ENCODE measurements around the gene FZD2.
"Not testable (repeated sequence)": the region's sequence is repeated elsewhere in the genome, so short reads cannot be mapped to it uniquely, and the experiment has no call there.

The FZD2 gene

DNA sequence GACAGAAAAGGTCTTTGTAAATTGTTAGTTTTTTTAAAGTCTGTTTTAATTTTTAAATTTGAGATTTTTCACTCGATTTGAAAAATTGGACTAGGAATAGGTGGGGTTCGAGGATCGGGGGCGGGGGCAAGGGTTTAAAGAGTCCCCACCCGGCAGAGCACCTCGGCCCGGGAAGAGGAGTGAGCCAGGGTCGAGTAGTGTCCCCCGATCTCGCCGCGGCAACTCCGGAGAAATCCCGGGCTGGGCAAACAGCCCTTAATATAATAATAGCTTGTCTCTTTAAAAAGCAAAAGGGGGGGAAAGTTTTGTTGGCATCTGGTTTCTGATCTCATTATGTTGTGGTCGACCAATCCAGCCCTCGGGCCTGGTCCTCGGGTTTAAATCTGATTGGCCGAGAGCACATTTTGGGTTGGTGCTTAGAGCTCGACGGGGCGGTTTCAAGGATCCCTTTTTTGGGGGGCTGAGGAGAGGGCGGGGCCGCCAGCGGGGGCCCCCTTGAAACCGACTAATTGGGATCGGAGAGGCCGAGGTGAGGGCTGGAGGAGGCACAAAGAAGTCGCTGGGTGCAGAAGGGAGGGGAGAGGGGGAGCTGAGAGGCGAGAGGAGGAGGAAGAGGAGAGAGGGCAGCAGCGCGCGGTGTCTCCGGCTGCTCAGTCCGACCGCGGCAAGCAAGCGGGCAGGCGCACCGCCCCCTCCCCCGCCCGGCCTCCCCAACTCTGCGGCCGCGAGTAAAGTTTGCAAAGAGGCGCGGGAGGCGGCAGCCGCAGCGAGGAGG is at the start of gene FZD2:
TSS of gene FZD2 (plus strand) at position 653 of the 775 bp plus-strand sequence. CDS start 205 bp downstream, outside the sequence.
- DNase-seq, result peak; percentile 99

DNA sequence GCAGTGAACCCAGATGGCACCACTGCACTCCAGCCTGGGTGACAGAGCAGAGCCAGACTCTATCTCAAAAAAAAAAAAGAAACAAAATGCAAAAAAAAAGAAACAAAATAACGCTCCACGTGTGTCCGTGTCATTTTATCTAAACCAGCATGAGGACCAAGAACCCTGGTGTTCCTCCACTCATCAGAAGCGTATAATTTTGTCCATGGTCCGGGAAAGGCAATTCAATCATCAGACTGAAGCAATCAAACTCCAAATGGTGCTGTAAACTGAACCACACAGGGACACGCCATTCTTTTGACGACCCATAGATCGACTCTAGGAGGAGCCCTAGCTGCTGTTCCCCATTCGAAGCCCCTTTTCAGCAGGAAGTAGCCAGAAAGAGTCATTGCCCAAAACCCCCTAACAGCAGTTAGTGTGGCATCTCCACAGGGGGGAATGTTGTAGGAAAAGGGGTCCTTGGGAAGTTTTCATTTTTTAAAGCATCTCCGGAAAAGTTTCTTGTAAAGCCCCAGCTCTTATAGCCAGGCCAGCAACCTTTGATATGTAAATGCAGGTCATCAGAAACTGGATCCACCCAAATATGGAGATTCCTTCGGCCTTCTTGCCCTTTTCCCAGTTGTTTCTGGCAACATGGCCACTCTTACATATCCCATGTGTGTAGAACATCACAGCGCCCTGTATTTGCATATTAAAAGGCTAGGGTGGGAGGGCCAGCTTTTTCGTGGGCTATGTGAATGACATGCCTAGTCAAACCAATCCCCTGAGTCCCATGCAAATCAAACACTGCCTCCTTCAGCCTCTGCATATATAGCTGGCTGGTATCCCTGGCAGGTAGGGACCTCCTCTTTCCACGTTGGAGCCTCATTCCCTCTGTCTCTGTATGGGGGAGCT is 45.8 kb upstream of the FZD2 start:
- peak; percentile 38 for DNase-seq

DNA sequence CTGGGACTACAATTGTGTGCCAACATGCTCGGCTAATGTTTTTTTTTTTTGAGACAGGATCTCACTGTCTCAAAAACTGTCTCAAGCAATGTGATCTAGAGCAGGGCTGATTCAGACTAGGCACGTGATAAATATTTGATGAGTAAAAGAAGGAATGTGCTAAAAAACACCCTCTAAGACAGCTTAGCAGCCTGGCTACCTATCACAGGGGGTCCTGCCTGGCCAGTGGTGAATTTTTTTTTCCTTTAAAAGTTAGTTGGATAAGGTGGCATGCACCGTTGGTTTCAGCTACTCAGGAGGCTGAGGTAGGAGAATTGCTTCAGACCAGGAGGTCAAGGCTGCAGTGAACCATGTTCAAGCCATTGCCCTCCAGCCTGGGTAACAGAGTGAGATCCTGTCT is 39.3 kb upstream of the FZD2 start:
- no peak for DNase-seq

GRCh38 chr17:44522883-44523671 is 34.2 kb upstream of the FZD2 start:
- peak; percentile 81 for DNase-seq

- no peak for DNase-seq
Measured at GRCh38 chr17:44523672-44523972, 33.7 kb upstream of the FZD2 start.

DNA sequence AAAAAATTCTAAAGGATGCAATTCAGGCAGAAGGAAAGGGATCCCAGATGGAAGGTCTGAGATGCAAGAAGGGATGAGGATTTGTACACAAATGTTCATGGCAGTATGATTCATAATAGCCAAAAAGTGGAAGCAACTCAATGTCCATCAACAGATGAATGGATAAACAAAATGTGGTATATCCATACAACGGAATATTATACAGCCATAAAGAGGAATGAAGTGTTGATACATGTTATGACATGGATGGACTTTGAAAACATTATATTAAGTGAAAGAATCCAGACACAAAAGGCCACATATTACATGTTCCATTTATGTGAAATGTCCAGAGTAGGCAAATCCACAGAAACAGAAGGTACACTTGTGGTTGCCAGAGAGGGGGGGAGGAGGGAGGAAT is 30.2 kb upstream of the FZD2 start:
- DNase-seq, result no peak

- DNase-seq, result no peak
Measured at GRCh38 chr17:44527954-44528353, 29.3 kb upstream of the FZD2 start.

DNA sequence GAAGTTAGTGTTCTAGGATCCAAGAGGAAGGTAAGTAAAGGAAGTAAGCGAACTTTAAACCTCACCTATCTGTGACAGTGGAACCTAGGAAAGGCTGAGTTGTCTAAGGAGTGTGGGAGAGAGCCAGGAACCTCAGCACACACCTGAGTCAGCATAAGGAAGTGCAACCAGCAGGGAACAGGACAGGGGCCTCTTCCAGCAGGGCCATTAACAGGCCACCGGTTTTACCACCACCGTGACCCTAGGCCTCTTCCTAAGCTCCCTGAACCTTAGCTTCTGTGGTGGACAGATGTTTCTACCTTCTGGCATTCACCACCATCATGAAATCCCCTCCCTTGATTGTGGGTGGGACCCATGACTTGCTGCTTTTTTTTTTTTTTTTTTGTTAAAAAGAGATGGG is 27.4 kb upstream of the FZD2 start:
- DNase-seq, result no peak

DNA sequence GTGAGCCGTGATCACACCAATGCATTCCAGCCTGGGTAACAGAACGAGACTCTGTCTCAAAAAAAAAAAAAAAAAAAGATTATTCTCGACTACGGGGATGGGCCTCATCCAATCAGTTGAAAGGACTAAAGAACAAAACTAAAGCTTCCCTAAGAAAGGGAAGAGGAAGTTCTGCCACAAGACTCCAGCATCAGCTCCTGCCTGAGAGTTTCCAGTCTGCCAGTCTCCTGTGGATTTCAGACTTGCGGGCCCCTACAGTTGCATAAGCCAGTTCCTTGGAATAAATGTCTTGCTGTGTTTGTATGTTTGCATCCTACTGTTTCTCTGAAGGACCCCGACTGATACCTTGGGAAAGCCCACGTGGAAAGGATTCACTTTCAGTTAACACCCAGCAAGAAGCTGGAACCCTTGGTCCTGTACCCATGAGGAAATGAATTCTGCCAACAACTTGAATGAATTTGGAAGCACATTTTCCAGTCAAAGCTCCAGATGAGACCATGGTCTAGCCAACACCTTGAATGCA is 26.3 kb upstream of the FZD2 start:
- no peak for DNase-seq

DNA sequence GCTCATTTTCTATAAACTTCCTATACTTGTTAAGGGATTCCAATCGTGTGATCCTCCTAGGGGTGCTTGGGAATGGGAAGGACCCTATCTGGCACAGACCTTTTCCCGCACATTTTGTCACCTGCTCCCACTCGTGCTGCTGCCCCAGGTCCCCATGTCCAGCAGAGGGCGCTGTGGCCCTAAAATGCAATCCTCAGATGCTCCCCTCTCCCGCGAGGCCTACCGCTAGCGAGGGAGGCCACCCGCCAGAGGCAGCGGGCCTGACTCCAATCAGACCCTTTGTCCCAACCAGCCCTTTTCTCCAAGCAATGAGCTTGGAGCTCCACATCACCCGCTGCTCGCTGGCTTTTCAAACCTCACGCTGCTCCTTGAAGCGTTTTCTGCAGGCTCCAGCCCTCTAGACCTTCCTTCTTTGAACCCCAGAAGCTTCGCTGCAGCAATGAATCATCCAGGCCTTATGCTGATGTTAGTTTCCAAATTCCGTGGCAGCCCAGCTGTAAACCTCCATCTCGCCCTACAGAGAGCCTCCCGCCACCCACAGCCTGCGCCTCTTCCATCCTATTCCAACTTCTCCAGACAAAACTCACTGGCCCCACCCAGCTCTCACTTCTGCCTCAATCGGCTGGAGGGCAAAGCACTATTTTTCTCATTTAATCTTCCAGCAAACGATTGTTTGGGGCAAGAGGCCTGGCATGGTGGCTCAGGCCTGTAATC is 23.6 kb upstream of the FZD2 start:
- DNase-seq, result peak; percentile 91

GRCh38 chr17:44536090-44536953 is 21.0 kb upstream of the FZD2 start:
- DNase-seq, result no peak

DNA sequence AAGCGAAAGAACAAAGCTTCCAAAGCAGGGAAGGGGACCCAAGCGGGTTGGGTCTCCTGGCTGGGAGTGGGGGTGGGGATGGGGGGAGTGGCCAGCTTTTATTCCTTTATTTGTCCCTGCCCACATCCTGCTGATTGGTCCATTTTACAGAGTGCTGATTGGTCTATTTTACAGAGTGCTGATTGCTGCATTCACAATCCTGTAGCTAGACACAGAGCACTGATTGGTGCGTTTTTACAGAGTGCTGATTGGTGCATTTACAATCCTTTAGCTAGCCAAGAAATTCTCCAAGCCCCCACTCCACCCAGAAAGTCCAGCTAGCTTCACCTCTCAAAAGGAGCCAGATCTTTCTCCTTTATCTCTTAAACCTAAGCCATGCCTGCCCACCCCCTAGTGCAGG is 19.4 kb upstream of the FZD2 start:
- not testable (repeated sequence) for DNase-seq

GRCh38 chr17:44539673-44540072 is 17.6 kb upstream of the FZD2 start:
- DNase-seq, result no peak

DNA sequence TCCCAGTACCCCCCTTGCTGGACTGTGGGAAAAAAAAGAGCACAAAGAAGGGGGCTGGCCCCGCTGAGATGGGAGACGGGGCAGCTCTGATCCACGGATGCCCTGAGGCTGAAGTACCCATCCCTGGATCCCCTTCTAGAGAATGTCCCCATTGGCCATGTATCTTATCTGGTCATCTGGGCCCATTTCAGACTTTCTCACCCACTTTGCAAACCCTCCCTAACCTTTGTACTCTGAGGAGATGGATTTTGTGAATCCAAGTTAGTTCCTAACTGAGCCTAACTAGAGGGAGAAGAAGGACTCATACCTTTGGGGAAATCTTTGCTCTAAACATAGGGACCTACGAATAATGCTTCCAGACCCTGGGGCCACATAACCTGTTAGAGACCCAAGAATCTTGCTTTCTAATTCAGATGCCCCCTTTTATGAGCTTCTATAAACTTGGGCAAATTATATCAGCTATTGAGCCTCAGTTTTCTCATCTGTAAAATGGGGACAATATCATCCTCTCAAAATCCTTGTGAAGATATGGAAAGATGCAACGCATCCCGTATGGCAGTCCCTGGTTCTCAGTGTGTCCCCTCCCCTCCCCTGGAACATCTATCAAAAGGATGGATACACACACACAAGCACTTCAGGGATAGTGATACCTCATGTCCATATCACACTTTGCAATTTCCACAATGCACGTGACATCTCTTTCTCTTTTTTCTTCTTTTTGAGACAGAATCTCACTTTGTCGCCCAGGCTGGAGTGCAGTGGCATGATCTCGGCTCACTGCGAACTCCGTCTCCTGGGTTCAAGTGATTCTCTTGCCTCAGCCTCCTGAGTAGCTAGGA is 16.8 kb upstream of the FZD2 start:
- no peak for DNase-seq

- DNase-seq, result no peak
Measured at GRCh38 chr17:44541884-44542581, 15.3 kb upstream of the FZD2 start.

GRCh38 chr17:44543213-44543904 is 13.9 kb upstream of the FZD2 start:
- no peak for DNase-seq

GRCh38 chr17:44543905-44544523 is 13.3 kb upstream of the FZD2 start:
- no peak for DNase-seq

Data from NCI-H69 (cell line).